GM10266 (cell line): ENCODE measurements around the gene PDCL2.

ENCODE experiments used
- DNase-seq: peaks from one replicate; pipeline ENCODE4 v3.0.0; 2012; ENCODE audit errors: extremely low spot score
- TF ChIP-seq, protein P1 (sequence below): IDR thresholded peaks from 2 replicates; pipeline ENCODE4 v1.5.1; 2012; ENCODE audit warnings: mild to moderate bottlenecking, low read depth; ENCODE audit not compliant: control insufficient read depth, insufficient read depth; ENCODE audit errors: missing control alignments

The PDCL2 gene

DNA sequence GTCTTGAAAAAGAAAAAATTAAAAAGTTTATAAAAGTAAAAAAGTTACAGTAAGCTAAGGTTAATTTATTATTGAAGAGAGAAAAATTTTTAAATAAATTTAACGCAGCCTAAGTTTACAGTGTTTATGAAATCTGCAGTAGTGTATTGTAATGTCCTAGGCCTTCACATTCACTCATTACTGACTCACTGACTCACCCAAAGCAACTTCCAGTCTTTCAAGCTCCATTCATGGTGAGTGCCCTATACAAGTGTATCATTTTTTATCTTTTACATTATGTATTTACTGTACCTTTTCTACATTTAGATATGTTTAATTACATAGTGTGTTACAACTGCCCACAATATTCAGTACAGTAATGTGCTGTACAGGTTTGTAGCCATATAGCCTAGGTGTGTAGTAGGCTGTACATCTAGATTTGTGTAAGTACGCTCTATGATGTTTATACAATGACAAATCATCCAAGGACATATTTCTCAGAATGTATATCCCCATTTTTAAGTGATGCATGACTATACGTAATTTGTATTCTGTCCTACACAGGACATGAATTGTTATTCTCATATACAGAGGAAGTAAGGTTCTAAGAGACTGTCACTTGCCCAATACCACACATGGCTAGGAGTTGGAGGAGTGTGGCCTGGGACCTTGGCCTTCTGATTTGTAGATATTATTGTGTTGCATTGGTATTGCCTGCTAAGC is 19.5 kb upstream of the PDCL2 start:
- TF ChIP-seq, protein P1, sequence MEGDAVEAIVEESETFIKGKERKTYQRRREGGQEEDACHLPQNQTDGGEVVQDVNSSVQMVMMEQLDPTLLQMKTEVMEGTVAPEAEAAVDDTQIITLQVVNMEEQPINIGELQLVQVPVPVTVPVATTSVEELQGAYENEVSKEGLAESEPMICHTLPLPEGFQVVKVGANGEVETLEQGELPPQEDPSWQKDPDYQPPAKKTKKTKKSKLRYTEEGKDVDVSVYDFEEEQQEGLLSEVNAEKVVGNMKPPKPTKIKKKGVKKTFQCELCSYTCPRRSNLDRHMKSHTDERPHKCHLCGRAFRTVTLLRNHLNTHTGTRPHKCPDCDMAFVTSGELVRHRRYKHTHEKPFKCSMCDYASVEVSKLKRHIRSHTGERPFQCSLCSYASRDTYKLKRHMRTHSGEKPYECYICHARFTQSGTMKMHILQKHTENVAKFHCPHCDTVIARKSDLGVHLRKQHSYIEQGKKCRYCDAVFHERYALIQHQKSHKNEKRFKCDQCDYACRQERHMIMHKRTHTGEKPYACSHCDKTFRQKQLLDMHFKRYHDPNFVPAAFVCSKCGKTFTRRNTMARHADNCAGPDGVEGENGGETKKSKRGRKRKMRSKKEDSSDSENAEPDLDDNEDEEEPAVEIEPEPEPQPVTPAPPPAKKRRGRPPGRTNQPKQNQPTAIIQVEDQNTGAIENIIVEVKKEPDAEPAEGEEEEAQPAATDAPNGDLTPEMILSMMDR: no peak
- no peak for DNase-seq

DNA sequence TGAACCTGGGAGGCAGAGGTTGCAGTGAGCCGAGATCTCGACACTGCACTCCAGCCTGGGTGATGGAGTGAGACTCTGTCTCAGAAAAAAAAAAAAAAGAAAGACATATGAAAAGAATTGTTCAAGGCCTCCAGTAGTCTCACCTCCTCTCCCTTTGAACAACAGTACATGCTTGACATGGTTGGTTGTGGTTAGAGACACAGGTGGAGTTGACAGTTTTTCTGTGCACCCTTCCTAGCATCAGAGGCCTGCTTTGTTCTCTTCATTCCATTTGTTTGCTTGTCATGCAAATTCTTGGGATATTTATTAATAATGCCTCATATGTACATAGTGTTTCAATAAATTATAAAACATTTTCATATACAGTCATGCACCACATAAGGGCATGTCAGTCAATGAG is 18.3 kb upstream of the PDCL2 start:
- no peak for DNase-seq
- TF ChIP-seq, protein P1: no peak

DNA sequence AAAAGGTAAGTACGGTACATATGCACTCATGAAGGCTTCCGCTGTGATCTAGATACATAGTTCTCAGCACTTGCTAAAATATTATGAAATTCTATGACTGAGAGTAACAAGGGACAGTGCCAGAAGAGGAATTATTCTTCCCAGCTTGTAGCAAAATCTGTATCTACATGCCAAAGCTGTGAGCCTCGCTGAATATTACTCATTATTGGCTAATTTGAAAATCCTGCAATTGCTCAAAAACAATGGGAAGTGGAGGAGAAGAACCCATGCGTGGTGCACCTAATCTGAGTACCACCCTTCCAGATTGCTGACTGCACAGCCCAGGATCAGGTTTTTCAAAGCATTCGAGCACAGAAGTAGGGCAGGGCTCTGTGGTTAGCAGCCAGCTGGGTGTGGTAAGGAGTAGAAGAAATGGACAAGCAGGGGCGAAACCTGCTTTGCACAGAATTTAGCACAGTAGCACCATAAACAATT is 17.4 kb upstream of the PDCL2 start:
- TF ChIP-seq, protein P1: no peak
- no peak for DNase-seq

DNA sequence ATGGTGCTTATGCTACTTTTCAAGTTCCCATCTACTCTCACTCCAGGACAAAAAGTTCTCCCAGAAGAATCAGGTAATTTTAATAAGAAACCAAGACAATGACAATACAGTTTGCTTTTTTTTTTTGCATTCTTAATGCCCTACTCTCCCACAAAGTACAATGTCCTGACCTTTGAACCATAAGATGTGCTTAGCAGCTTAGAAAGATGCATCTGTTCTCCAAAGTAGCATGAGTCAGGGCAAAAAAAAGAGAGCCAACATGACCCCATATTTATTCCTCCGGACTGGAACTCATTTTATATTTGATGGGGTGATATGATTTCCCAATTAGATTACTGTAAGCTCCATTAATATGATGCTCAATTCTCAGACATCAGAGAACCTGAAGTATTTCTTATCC is 16.5 kb upstream of the PDCL2 start:
- TF ChIP-seq, protein P1: no peak
- no peak for DNase-seq

DNA sequence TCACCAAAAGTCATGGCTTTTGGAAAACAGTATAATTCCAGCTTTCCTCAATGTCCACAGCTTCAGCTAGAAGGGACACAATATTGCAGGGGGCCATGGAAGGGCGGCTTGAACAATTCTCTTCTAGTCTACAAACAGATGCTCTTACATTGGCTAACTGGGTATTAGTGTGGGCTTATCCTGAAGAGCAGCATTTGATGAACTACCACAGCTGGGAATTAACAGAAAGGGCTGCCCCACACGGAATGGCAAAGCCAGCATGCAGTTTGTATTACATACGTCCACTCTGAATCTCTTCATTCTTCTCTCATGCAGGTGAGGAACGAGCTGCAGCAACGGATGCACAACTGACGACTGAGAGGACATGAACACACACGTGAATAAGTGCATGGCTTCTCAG is 13.0 kb upstream of the PDCL2 start:
- TF ChIP-seq, protein P1: no peak

DNA sequence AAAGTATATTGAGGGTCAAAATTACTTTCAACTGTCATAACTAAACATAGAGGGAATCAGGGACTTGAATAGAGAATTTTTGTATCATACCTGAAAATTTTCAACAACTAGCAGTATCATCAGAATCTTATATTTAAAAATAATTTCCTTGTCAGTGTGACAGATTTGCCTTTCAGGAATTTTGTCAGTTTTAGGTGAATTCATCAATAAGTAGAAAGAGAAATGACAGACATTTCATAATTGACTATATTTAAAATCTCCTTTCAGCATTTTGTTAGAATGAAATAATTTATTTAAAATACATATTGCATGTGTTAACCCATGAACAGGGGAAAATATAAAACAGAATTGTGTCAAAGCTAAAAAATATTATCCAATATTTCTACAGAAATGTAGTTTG is 8.6 kb upstream of the PDCL2 start:
- TF ChIP-seq, protein P1: no peak
- no peak for DNase-seq

More for the DNA sequence above, 13.0 kb upstream of the PDCL2 start:
- DNase-seq: no peak

DNA sequence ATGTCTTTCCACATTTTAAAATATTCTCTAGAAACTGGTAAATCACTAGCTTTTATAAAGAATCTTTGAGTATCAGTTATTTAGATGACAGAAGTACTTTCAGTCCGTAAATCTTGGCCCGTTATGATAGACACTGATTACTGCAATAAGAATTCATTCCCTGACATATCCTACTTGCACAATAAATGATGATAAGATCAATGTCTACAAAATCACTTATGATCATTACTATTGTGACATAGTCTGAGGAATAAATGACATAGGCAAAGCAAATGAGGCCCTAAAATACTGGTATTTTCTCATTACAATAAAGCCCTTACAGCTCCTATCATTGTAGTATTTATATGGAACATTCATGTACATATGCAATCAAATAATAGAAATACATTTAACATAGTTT is 6.6 kb upstream of the PDCL2 start:
- TF ChIP-seq, protein P1: no peak
- no peak for DNase-seq
